VCaP (cell line): ENCODE results near the gene TPRG1L.

Experiments
- H3K27ac ChIP-seq: fragments of 450-650 bp; 2 replicates; pipeline ENCODE4 v1.5.1; 2017
- CTCF ChIP-seq: fragments of 450-650 bp; conservative IDR thresholded peaks from 2 replicates; pipeline ENCODE4 v1.5.1; 2017; ENCODE audit warnings: mild to moderate bottlenecking, moderate library complexity

TPRG1L gene

GRCh38 chr1:3596663-3597598, 27.9 kb upstream of the TPRG1L start:
- no peak for TF ChIP-seq CTCF
- no peak overlapping the region for H3K27ac ChIP-seq

GRCh38 chr1:3597599-3597964, 27.2 kb upstream of the TPRG1L start:
- TF ChIP-seq CTCF = no peak
- H3K27ac ChIP-seq = no peak overlapping the region

- H3K27ac ChIP-seq = no peak overlapping the region
- no peak for TF ChIP-seq CTCF
Observed at GRCh38 chr1:3598051-3598491, 26.7 kb upstream of the TPRG1L start.

GRCh38 chr1:3598522-3599285, 26.1 kb upstream of the TPRG1L start:
- H3K27ac ChIP-seq = no peak overlapping the region
- TF ChIP-seq CTCF = no peak

GRCh38 chr1:3599286-3599811, 25.5 kb upstream of the TPRG1L start:
- no peak for TF ChIP-seq CTCF
- no peak overlapping the region for H3K27ac ChIP-seq

- H3K27ac ChIP-seq = no peak overlapping the region
- no peak for TF ChIP-seq CTCF
Observed at GRCh38 chr1:3599816-3600215, 25.0 kb upstream of the TPRG1L start.

- H3K27ac ChIP-seq = no peak overlapping the region
- TF ChIP-seq CTCF = no peak
Observed at GRCh38 chr1:3600354-3600753, 24.5 kb upstream of the TPRG1L start.
